Psoas muscle (tissue), 8 donors: ENCODE results near the gene DGKB. TPM values are rescaled to one million over a fixed set of nuclear protein-coding genes. Genes with fewer than 3 reads are reported as not detected.
A peak's percentile ranks its signal among the peaks of the same experiment; 100 is the strongest.

Experiments used
- ATAC-seq, 4 donors: fragments of 200-7000 bp; cut with Tn5 transposase; one replicate each; pipeline ENCODE4 v1.9.1; 2020; ENCODE audit warnings: moderate library complexity in 3 of 4, mild to moderate bottlenecking in 2 of 4
- DNase-seq, 2 donors: peaks; one replicate each; pipeline ENCODE4 v3.0.0-alpha.2; 2020
- H3K27ac ChIP-seq: fragments of 200-600 bp; one replicate; pipeline ENCODE4 v1.8.0; 2022
- H3K27me3 ChIP-seq, 3 donors: fragments of 200-600 bp in 1 of 3; one replicate each; pipeline versions ENCODE4 v1.6.1 to v1.8.0; 2013 to 2022; ENCODE audit warnings: low read length in 2 of 3, mild to moderate bottlenecking in 2 of 3, moderate library complexity in 1 of 3; ENCODE audit not compliant: insufficient read depth in 3 of 3
- H3K36me3 ChIP-seq, 2 donors: fragments of 200-600 bp in 1 of 2; one replicate each; pipeline versions ENCODE4 v1.6.1 to v1.8.0; 2013 to 2022; ENCODE audit warnings: low read depth in 1 of 2, mild to moderate bottlenecking in 1 of 2, moderate library complexity in 1 of 2; ENCODE audit not compliant: insufficient read depth in 1 of 2
- H3K4me1 ChIP-seq: fragments of 200-600 bp; one replicate; pipeline ENCODE4 v1.8.0; 2022
- H3K4me3 ChIP-seq: fragments of 200-600 bp; one replicate; pipeline ENCODE4 v1.8.0; 2022; ENCODE audit warnings: mild to moderate bottlenecking
- H3K9me3 ChIP-seq: fragments of 200-600 bp; one replicate; pipeline ENCODE4 v1.8.0; 2022
- CTCF ChIP-seq: fragments of 200-600 bp; IDR thresholded peaks from one replicate; pipeline ENCODE4 v1.8.0; 2022; ENCODE audit warnings: antibody characterized with exemption
- WGBS, 3 donors: extraction: QIAGEN DNeasy Blood & Tissue Kit; methylation state at CpG; one replicate each; pipeline versions ENCODE4 v1.1.6 to v1.1.7; 2013; 5-methylcytosine and 5-hydroxymethylcytosine counted together
- intact Hi-C, 2 donors: fragments of 100-400 bp; cut with DNase I; formaldehyde crosslinking; loops; one replicate each; pipeline versions ENCODE4 v1.11.0 to v1.14.2; 2022
- polyA plus RNA-seq, 3 donors: library from polyadenylated mRNA; stranded (reverse); fragments of 200-250 nt; gene quantifications; one replicate each; pipeline ENCODE4 v1.2.3, GENCODE V29; 2013
- total RNA-seq, 4 donors: library from RNA; stranded (reverse); fragmentation: NEBNext Ultra II Directional in 2 of 4; extraction: Animal tissue kit (Norgen Biotek cat#: 25700) in 2 of 4; gene quantifications; one replicate each; pipeline versions ENCODE4 v1.2.1 to v1.2.4, GENCODE V29; 2021 to 2023
- donor health status: healthy with polysubstance abuse.
- donor health status: DM: no; HTN: no; CAD: no; lungs with moderate emphysema.
- donor health status: Bipolar disorder and iron deficiency.
- donor health status: healthy.
- donor health status: DM: yes; HTN: yes; CAD: no.
- donor health status: DM: no; HTN: no; CAD: no.
- donor health status: DM: no; HTN: no; CAD: no.
- donor health status: DM: yes; HTN: yes; CAD: no.

DGKB gene
- total and polyA plus RNA-seq, 7 donors: 0.01 to 0.26 (median 0.04) TPM; not detected in 2

GRCh38 chr7:14714161-14714728 lies 188.3 kb downstream of the DGKB start:
- no peak for TF ChIP-seq CTCF
- DNase-seq (no peak), ATAC-seq (no peak)
- no peak overlapping the region for H3K4me3 ChIP-seq
- peaks cover 3% of the 10 kb centered on the region for H3K4me1 ChIP-seq
- intact Hi-C loops: loop anchor here (2.0 to 10.0 kb wide), 2 partner anchors 211 to 303 kb away; no protein-coding TSS in a partner anchor
- 50 to 66% (median 55%) methylated on average over 3 of the region's 3 CpGs for WGBS, 3 donors
- H3K27me3 ChIP-seq: no peaks in the 10 kb centered on the region
- no peak overlapping the region for H3K27ac ChIP-seq
- no peaks in the 10 kb centered on the region for H3K36me3 ChIP-seq
- no peaks in the 10 kb centered on the region for H3K9me3 ChIP-seq

- no peak for DNase-seq
- no peak for ATAC-seq
- intact Hi-C loops: loop anchor here in 1 of 2 donors (10.0 kb wide), 1 partner anchor 1413 kb away; no protein-coding TSS in a partner anchor
- Histone ChIP-seq H3K27me3 (no peaks in the 10 kb centered on the region), H3K4me3 (no peak overlapping the region), H3K27ac (no peak overlapping the region), H3K36me3 (no peaks in the 10 kb centered on the region), H3K4me1 (no peaks in the 10 kb centered on the region), H3K9me3 (no peaks in the 10 kb centered on the region)
- no peak for TF ChIP-seq CTCF
Measured at GRCh38 chr7:14698239-14698638, 204.3 kb downstream of the DGKB start.

- H3K27me3 ChIP-seq: no peaks in the 10 kb centered on the region
- H3K36me3 ChIP-seq: no peaks in the 10 kb centered on the region
- no peaks in the 10 kb centered on the region for H3K4me1 ChIP-seq
- no peaks in the 10 kb centered on the region for H3K9me3 ChIP-seq
- no peak overlapping the region for H3K27ac ChIP-seq
- H3K4me3 ChIP-seq: no peak overlapping the region
- no peak for TF ChIP-seq CTCF
- DNase-seq (no peak), ATAC-seq (no peak)
- intact Hi-C loops: loop anchor here in 1 of 2 donors (10.0 kb wide), 1 partner anchor 1413 kb away; no protein-coding TSS in a partner anchor
Measured at GRCh38 chr7:14697684-14698083, 204.9 kb downstream of the DGKB start.

- no peak overlapping the region for H3K4me3 ChIP-seq
- intact Hi-C loops: loop anchor here (5.0 to 10.0 kb wide), 2 partner anchors 1407 to 1409 kb away; no protein-coding TSS in a partner anchor
- no peaks in the 10 kb centered on the region for H3K4me1 ChIP-seq
- no peak overlapping the region for H3K27ac ChIP-seq
- H3K9me3 ChIP-seq: no peaks in the 10 kb centered on the region
- TF ChIP-seq CTCF: peak; percentile 83
- peak; percentile 39 to 64 for DNase-seq
- H3K27me3 ChIP-seq: no peaks in the 10 kb centered on the region
- no peak for ATAC-seq
- WGBS, 3 donors: 2 to 5% (median 3%) methylated on average over 3 of the region's 3 CpGs
- no peaks in the 10 kb centered on the region for H3K36me3 ChIP-seq
Measured at GRCh38 chr7:14691597-14692203, 210.9 kb downstream of the DGKB start.
